ENCODE data around the gene NPNT.

DNA sequence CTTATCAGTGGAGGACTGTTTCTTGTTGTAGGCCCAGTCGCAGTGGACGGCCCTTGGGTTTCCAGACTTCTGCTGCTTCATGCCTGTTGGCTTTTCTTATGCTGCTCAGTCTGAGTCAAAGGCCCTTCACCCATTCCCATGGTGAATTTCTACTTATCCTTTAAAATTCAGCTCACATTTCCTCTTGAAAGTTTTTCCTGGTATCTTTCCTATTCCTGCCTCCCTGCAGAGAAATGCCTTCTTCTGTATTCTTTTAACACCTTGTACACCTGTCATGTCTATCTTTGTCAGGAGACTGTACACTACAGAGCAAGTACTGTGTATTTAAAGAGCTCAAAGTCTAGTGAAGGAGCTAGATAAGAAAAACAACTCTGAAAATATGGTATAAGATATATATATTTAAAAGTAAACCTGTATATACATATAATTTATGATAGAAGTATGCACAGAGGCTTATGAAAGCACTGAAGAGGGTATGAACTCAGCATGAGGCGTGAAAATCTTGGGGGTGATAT lies 22.0 kb downstream of the NPNT start:
- no peak for TF ChIP-seq LEF1 (IDR thresholded peaks at IDR 0.05; ENCODE audit: borderline replicate concordance)
- no peak for TF ChIP-seq ARNT (IDR thresholded peaks at IDR 0.05)
- no peak for TF ChIP-seq BHLHE40 (IDR thresholded peaks at IDR 0.05; ENCODE audit: borderline replicate concordance)
- no peak for TF ChIP-seq ZNF384 (IDR thresholded peaks at IDR 0.05)
- no peak for TF ChIP-seq SP1 (IDR thresholded peaks at IDR 0.05)
- no peak for TF ChIP-seq TARDBP (IDR thresholded peaks at IDR 0.05)
- TF ChIP-seq HDGF (IDR thresholded peaks at IDR 0.05; ENCODE audit: borderline replicate concordance), result no peak
- TF ChIP-seq, protein P1, sequence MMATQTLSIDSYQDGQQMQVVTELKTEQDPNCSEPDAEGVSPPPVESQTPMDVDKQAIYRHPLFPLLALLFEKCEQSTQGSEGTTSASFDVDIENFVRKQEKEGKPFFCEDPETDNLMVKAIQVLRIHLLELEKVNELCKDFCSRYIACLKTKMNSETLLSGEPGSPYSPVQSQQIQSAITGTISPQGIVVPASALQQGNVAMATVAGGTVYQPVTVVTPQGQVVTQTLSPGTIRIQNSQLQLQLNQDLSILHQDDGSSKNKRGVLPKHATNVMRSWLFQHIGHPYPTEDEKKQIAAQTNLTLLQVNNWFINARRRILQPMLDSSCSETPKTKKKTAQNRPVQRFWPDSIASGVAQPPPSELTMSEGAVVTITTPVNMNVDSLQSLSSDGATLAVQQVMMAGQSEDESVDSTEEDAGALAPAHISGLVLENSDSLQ (IDR thresholded peaks at IDR 0.05), result no peak
